Stimulated activated CD4-positive, alpha-beta T cell treated with anti-CD3 and anti-CD28 coated beads, TNF-alpha, amount 100 ng/mL, for 48 hours (primary cell): ENCODE results near the gene ETV6.

Experiments used
- DNase-seq, 3 donors: peaks; one replicate each; pipeline ENCODE4 v3.0.0-alpha.2; 2020; ENCODE audit warnings: low read depth in 3 of 3

The ETV6 gene

GRCh38 chr12:11758087-11758486 is 108.6 kb downstream of the ETV6 start:
- DNase-seq: no peak

GRCh38 chr12:11758510-11759493 is 109.3 kb downstream of the ETV6 start:
- DNase-seq: no peak

- no peak for DNase-seq
Observed at GRCh38 chr12:11759494-11759878, 110.0 kb downstream of the ETV6 start.

GRCh38 chr12:11759899-11760298 is 110.4 kb downstream of the ETV6 start:
- no peak for DNase-seq

GRCh38 chr12:11761869-11762567 is 112.5 kb downstream of the ETV6 start:
- DNase-seq: no peak

GRCh38 chr12:11762723-11763326 is 113.4 kb downstream of the ETV6 start:
- no peak for DNase-seq

- no peak for DNase-seq
Observed at GRCh38 chr12:11763760-11764520, 114.5 kb downstream of the ETV6 start.

- no peak for DNase-seq
Observed at GRCh38 chr12:11764837-11765236, 115.4 kb downstream of the ETV6 start.

- DNase-seq: no peak
Observed at GRCh38 chr12:11765421-11765816, 115.9 kb downstream of the ETV6 start.

- peak; percentile 52 to 81 (median 62) for DNase-seq
Observed at GRCh38 chr12:11765817-11766794, 116.6 kb downstream of the ETV6 start.

- no peak for DNase-seq
Observed at GRCh38 chr12:11767029-11767724, 117.7 kb downstream of the ETV6 start.

- DNase-seq: no peak
Observed at GRCh38 chr12:11767798-11768197, 118.3 kb downstream of the ETV6 start.

GRCh38 chr12:11768233-11768965 is 118.9 kb downstream of the ETV6 start:
- DNase-seq: no peak

- DNase-seq: no peak
Observed at GRCh38 chr12:11769723-11770514, 120.4 kb downstream of the ETV6 start.

- no peak for DNase-seq
Observed at GRCh38 chr12:11771356-11771755, 121.9 kb downstream of the ETV6 start.

- no peak for DNase-seq
Observed at GRCh38 chr12:11771895-11772502, 122.5 kb downstream of the ETV6 start.

- no peak for DNase-seq
Observed at GRCh38 chr12:11773889-11774677, 124.6 kb downstream of the ETV6 start.
